ENCODE data around the gene LMBR1L.

- TF ChIP-seq CTCF (IDR thresholded peaks at IDR 0.05): no peak
- no peak for TF ChIP-seq POLR2AphosphoS5 (IDR thresholded peaks at IDR 0.05)
- TF ChIP-seq POLR2A (IDR thresholded peaks at IDR 0.05): no peak
These were observed 795 bp downstream of the LMBR1L start for GRCh38 chr12:49109641-49110463.

Data from prostate gland (tissue), 2 donors.